GM19099 (cell line): ENCODE data around the gene STX1B.

ENCODE experiments used
- POLR2A ChIP-seq: IDR thresholded peaks from 3 replicates; pipeline ENCODE4 v1.6.1; 2011; ENCODE audit warnings: low read depth; ENCODE audit not compliant: insufficient read length; ENCODE audit errors: extremely low read depth

STX1B gene

GRCh38 chr16:31001507-31002249 lies 8.8 kb downstream of the STX1B start:
- no peak for TF ChIP-seq POLR2A

- no peak for TF ChIP-seq POLR2A
Measured at GRCh38 chr16:31000671-31001382, 9.6 kb downstream of the STX1B start.

GRCh38 chr16:30998852-30999761 lies 11.3 kb downstream of the STX1B start:
- no peak for TF ChIP-seq POLR2A

GRCh38 chr16:30997725-30998711 lies 12.4 kb downstream of the STX1B start:
- no peak for TF ChIP-seq POLR2A

- peak; percentile 77 for TF ChIP-seq POLR2A
Measured at GRCh38 chr16:30996985-30997724, 13.3 kb downstream of the STX1B start.

- TF ChIP-seq POLR2A: no peak
Measured at GRCh38 chr16:30996324-30996984, 14.0 kb downstream of the STX1B start.

GRCh38 chr16:30995927-30996323 lies 14.5 kb downstream of the STX1B start:
- TF ChIP-seq POLR2A: no peak

- TF ChIP-seq POLR2A: no peak
Measured at GRCh38 chr16:30992931-30993816, 17.3 kb downstream of the STX1B start.

GRCh38 chr16:30992276-30992780 lies 18.1 kb downstream of the STX1B start:
- no peak for TF ChIP-seq POLR2A

- no peak for TF ChIP-seq POLR2A
Measured at GRCh38 chr16:30991052-30991451, 19.4 kb downstream of the STX1B start.

- no peak for TF ChIP-seq POLR2A
Measured at GRCh38 chr16:30990105-30990504, 20.3 kb downstream of the STX1B start.
